Sigmoid colon (tissue), 4 donors: Measurements from ENCODE around the gene BRIP1.

Experiments
- POLR2A ChIP-seq, 2 donors: fragments of 450-650 bp; IDR thresholded peaks; one replicate each; pipeline ENCODE4 v1.6.1; 2016; ENCODE audit warnings: antibody characterized with exemption in 2 of 2, mild to moderate bottlenecking in 2 of 2, moderate library complexity in 2 of 2
- POLR2AphosphoS5 ChIP-seq, 4 donors: sonication (generic); formaldehyde crosslinking; IDR thresholded peaks; one replicate each; pipeline ENCODE4 v1.6.1; 2017; ENCODE audit warnings: antibody characterized with exemption in 4 of 4
- TF ChIP-seq, protein P1 (sequence below), 4 experiments: fragments of 450-650 bp in 3 of 4; fragments of 200-600 bp in 1 of 4; IDR thresholded peaks; one replicate each; pipeline ENCODE4 v1.5.1; 2016 to 2019; ENCODE audit warnings: antibody characterized with exemption in 4 of 4, mild to moderate bottlenecking in 3 of 4, moderate library complexity in 2 of 4

DNA sequence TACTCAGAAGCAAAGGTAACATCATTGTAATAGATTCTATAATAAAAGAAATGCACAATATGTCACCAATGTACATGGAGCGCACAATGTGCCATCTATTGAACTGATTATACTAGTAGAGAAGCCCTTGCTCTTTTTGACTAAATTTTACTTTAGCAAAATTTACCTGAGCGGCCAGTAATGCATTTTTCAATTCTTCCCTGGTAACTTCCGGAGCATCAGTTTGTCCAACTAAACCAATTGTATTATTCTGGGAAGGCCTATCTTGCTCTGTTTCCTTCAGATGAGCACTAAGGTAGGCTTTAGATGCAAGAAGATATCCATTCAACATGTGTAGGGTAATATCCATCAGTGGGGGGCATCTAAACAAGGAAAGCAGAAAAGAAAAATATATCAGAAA, 8.8 kb upstream of the BRIP1 start:
- TF ChIP-seq, protein P1, sequence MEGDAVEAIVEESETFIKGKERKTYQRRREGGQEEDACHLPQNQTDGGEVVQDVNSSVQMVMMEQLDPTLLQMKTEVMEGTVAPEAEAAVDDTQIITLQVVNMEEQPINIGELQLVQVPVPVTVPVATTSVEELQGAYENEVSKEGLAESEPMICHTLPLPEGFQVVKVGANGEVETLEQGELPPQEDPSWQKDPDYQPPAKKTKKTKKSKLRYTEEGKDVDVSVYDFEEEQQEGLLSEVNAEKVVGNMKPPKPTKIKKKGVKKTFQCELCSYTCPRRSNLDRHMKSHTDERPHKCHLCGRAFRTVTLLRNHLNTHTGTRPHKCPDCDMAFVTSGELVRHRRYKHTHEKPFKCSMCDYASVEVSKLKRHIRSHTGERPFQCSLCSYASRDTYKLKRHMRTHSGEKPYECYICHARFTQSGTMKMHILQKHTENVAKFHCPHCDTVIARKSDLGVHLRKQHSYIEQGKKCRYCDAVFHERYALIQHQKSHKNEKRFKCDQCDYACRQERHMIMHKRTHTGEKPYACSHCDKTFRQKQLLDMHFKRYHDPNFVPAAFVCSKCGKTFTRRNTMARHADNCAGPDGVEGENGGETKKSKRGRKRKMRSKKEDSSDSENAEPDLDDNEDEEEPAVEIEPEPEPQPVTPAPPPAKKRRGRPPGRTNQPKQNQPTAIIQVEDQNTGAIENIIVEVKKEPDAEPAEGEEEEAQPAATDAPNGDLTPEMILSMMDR (IDR thresholded peaks at IDR 0.05): no peak
- TF ChIP-seq POLR2A (IDR thresholded peaks at IDR 0.05) (no peak), POLR2AphosphoS5 (IDR thresholded peaks at IDR 0.05) (no peak)
